Suprapubic skin (tissue), 4 donors: ENCODE measurements around the gene CLEC18C.

Source experiments
- CTCF ChIP-seq, 2 donors: fragments of 200-600 bp in 1 of 2; fragments of 450-650 bp in 1 of 2; sonication (generic) in 1 of 2; IDR thresholded peaks; one replicate each; pipeline ENCODE4 v1.5.1; 2016 to 2019; ENCODE audit warnings: antibody characterized with exemption in 2 of 2, mild to moderate bottlenecking in 1 of 2, moderate library complexity in 1 of 2
- EP300 ChIP-seq: sonication (generic); formaldehyde crosslinking; IDR thresholded peaks from one replicate; pipeline ENCODE4 v1.6.1; 2017; ENCODE audit warnings: antibody characterized with exemption
- POLR2A ChIP-seq, 2 donors: fragments of 450-650 bp; IDR thresholded peaks; one replicate each; pipeline ENCODE4 v1.6.1; 2017; ENCODE audit warnings: antibody characterized with exemption in 2 of 2, mild to moderate bottlenecking in 2 of 2, moderate library complexity in 2 of 2
- POLR2AphosphoS5 ChIP-seq, 3 donors: sonication (generic); formaldehyde crosslinking; IDR thresholded peaks; one replicate each; pipeline ENCODE4 v1.6.1; 2017; ENCODE audit warnings: antibody characterized with exemption in 3 of 3

- no peak for TF ChIP-seq CTCF (IDR thresholded peaks at IDR 0.05)
- TF ChIP-seq POLR2A (IDR thresholded peaks at IDR 0.05): no peak
- TF ChIP-seq EP300: no peak
- no peak for TF ChIP-seq POLR2AphosphoS5 (IDR thresholded peaks at IDR 0.05)
Measured at GRCh38 chr16:70160821-70161220, 12.8 kb upstream of the CLEC18C start.
